DND-41 (cell line): ENCODE data around the gene ACSM6.

Source experiments
- ATAC-seq: fragments of 200-7000 bp; cut with Tn5 transposase; 3 replicates; pipeline ENCODE4 v1.9.1; 2021; ENCODE audit warnings: low read depth; ENCODE audit not compliant: insufficient read depth
- DNase-seq: peaks from one replicate; pipeline ENCODE4 v3.0.0-alpha.2; 2020
- H2AFZ ChIP-seq: 2 replicates; pipeline ENCODE4 v1.6.0; 2012; ENCODE audit warnings: low read depth, low read length
- H3K27ac ChIP-seq: 2 replicates; pipeline ENCODE4 v1.5.1; 2012; ENCODE audit warnings: low read length, inconsistent platforms
- H3K27me3 ChIP-seq: fragments of 200-600 bp; sonication (generic); 2 replicates; pipeline ENCODE4 v1.6.0; 2012; ENCODE audit warnings: low read length, mild to moderate bottlenecking, inconsistent platforms; ENCODE audit not compliant: insufficient read depth, poor library complexity
- H3K36me3 ChIP-seq: 2 replicates; pipeline ENCODE4 v1.5.1; 2012; ENCODE audit warnings: low read length, inconsistent platforms; ENCODE audit not compliant: insufficient read depth
- H3K4me1 ChIP-seq: 2 replicates; pipeline ENCODE4 v1.5.1; 2012; ENCODE audit warnings: mild to moderate bottlenecking, low read length; ENCODE audit not compliant: insufficient read depth
- H3K4me2 ChIP-seq: 2 replicates; pipeline ENCODE4 v1.6.0; 2012; ENCODE audit warnings: mild to moderate bottlenecking, moderate library complexity, low read length, inconsistent platforms; ENCODE audit not compliant: insufficient read depth
- H3K4me3 ChIP-seq, 2 experiments: fragments of 200-600 bp in 1 of 2; shearing (Covaris generic) in 1 of 2; 2 replicates each; pipeline ENCODE4 v1.5.1; 2012 to 2016; ENCODE audit warnings: inconsistent platforms in 2 of 2, low read length in 2 of 2, mild to moderate bottlenecking in 2 of 2, low read depth in 1 of 2, moderate library complexity in 1 of 2
- H3K79me2 ChIP-seq: 2 replicates; pipeline ENCODE4 v1.6.0; 2012; ENCODE audit warnings: low read length, inconsistent platforms; ENCODE audit not compliant: insufficient read depth
- H3K9ac ChIP-seq: 2 replicates; pipeline ENCODE4 v1.6.0; 2012; ENCODE audit warnings: low read depth, mild to moderate bottlenecking, inconsistent platforms, low read length, moderate library complexity
- H3K9me3 ChIP-seq: 2 replicates; pipeline ENCODE4 v1.5.1; 2012; ENCODE audit warnings: low read length, moderate library complexity, mild to moderate bottlenecking, inconsistent platforms; ENCODE audit not compliant: insufficient read depth, severe bottlenecking
- H4K20me1 ChIP-seq: 2 replicates; pipeline ENCODE4 v1.6.0; 2012; ENCODE audit warnings: low read length; ENCODE audit not compliant: insufficient read depth
- CTCF ChIP-seq: IDR thresholded peaks from 2 replicates; pipeline ENCODE4 v1.5.1; 2012; ENCODE audit warnings: borderline replicate concordance, low read length, moderate library complexity, mild to moderate bottlenecking; ENCODE audit not compliant: poor library complexity, severe bottlenecking; ENCODE audit errors: extremely low read depth
- EZH2 ChIP-seq: IDR thresholded peaks from 3 replicates; pipeline ENCODE4 v1.6.1; 2012; ENCODE audit warnings: borderline replicate concordance, low read depth, mild to moderate bottlenecking, moderate library complexity, low read length, inconsistent platforms; ENCODE audit not compliant: severe bottlenecking

The ACSM6 gene

GRCh38 chr10:95275726-95276366 lies 81.8 kb downstream of the ACSM6 start:
- no peaks in the 10 kb centered on the region for H4K20me1 ChIP-seq
- peaks cover 6% of the 10 kb centered on the region for H3K27me3 ChIP-seq
- no peak overlapping the region for H3K4me2 ChIP-seq
- H3K4me3 ChIP-seq, result no peak overlapping the region
- H2AFZ ChIP-seq, result no peak overlapping the region
- TF ChIP-seq EZH2 (no peak), CTCF (no peak)
- no peak overlapping the region for H3K9ac ChIP-seq
- no peak for DNase-seq
- H3K9me3 ChIP-seq, result no peaks in the 10 kb centered on the region
- ATAC-seq, result no peak
- no peaks in the 10 kb centered on the region for H3K79me2 ChIP-seq
- no peaks in the 10 kb centered on the region for H3K36me3 ChIP-seq
- no peak overlapping the region for H3K27ac ChIP-seq
- H3K4me1 ChIP-seq, result no peaks in the 10 kb centered on the region

- Histone ChIP-seq H3K9me3 (no peaks in the 10 kb centered on the region), H3K27me3 (peaks cover 6% of the 10 kb centered on the region), H3K4me3 (no peak overlapping the region), H3K79me2 (no peaks in the 10 kb centered on the region), H3K9ac (no peak overlapping the region), H3K36me3 (no peaks in the 10 kb centered on the region), H3K27ac (no peak overlapping the region), H3K4me2 (no peak overlapping the region), H3K4me1 (no peaks in the 10 kb centered on the region), H4K20me1 (no peaks in the 10 kb centered on the region), H2AFZ (no peak overlapping the region)
- no peak for DNase-seq
- no peak for ATAC-seq
- TF ChIP-seq CTCF, result no peak
- TF ChIP-seq EZH2, result no peak
Observed at GRCh38 chr10:95276367-95277200, 82.5 kb downstream of the ACSM6 start.

GRCh38 chr10:95277201-95277570 lies 83.1 kb downstream of the ACSM6 start:
- no peak overlapping the region for H3K9ac ChIP-seq
- H3K36me3 ChIP-seq, result no peaks in the 10 kb centered on the region
- ATAC-seq, result no peak

More at GRCh38 chr10:95277201-95277570, 83.1 kb downstream of the ACSM6 start:
- H3K79me2 ChIP-seq, result no peaks in the 10 kb centered on the region
- H2AFZ ChIP-seq, result no peak overlapping the region
- no peak overlapping the region for H3K4me2 ChIP-seq
- H3K27me3 ChIP-seq, result peaks cover 6% of the 10 kb centered on the region
- H3K9me3 ChIP-seq, result no peaks in the 10 kb centered on the region
- TF ChIP-seq EZH2 (no peak), CTCF (no peak)
- no peak overlapping the region for H3K4me3 ChIP-seq
- no peaks in the 10 kb centered on the region for H4K20me1 ChIP-seq
- DNase-seq, result no peak
- H3K27ac ChIP-seq, result no peak overlapping the region
- H3K4me1 ChIP-seq, result no peaks in the 10 kb centered on the region
